NT2/D1 (cell line): ENCODE measurements around the gene SLC38A8.

Source experiments
- SUZ12 ChIP-seq: IDR thresholded peaks from 2 replicates; pipeline ENCODE4 v1.6.1; 2011; ENCODE audit not compliant: insufficient read length, insufficient read depth; ENCODE audit errors: extremely low read depth
- YY1 ChIP-seq: IDR thresholded peaks from 2 replicates; pipeline ENCODE4 v1.6.1; 2011; ENCODE audit not compliant: insufficient read length, insufficient read depth
- ZNF274 ChIP-seq: IDR thresholded peaks from 2 replicates; pipeline ENCODE4 v1.6.1; 2011; ENCODE audit warnings: mild to moderate bottlenecking, low read depth, low read length

DNA sequence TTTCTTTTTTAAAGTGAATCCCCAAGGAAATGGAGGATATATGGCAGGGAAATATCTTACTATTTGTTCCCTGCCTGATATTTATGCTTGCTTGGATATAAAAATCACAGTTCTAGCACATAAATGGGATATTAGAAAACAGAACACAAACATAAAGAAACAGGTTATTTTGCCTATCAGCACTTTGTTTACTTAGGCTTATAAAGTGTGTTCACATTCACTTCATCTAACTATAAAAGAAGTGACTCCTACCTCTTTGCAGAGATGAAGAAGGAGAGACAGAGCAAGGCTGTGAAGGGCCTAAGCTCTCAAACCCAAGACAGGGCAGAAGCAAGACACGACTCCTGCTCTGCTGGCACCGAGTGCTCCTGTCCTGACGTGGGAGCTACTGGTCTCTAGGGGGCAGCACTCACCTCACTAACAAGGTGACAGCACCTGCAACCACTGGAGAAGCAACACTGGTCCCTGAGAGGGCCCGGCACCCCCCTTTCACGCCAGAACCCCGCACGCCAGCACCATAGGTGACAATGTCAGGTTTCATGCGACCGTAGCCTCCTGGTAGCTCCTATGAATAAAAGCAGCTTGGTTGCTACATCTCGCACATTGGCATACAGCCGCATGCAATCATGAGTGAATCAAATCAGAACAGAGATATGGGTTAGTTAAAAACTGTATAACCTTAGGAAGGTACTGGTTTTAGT lies 42.1 kb upstream of the SLC38A8 start:
- no peak for TF ChIP-seq YY1
- no peak for TF ChIP-seq ZNF274
- TF ChIP-seq SUZ12 = no peak
